HTERT RPE-1 (cell line): ENCODE measurements around the gene STKLD1.
"Not testable (repeated sequence)": the region's sequence is repeated elsewhere in the genome, so short reads cannot be mapped to it uniquely, and the experiment has no call there.

ENCODE experiments used
- in situ Hi-C: fragments of 300-500 bp; cut with MboI; formaldehyde crosslinking; loops from 4 replicates; pipeline ENCODE4 v1.14.3; 2020; ENCODE audit warnings: low sequenced_read_pairs

Gene STKLD1

DNA sequence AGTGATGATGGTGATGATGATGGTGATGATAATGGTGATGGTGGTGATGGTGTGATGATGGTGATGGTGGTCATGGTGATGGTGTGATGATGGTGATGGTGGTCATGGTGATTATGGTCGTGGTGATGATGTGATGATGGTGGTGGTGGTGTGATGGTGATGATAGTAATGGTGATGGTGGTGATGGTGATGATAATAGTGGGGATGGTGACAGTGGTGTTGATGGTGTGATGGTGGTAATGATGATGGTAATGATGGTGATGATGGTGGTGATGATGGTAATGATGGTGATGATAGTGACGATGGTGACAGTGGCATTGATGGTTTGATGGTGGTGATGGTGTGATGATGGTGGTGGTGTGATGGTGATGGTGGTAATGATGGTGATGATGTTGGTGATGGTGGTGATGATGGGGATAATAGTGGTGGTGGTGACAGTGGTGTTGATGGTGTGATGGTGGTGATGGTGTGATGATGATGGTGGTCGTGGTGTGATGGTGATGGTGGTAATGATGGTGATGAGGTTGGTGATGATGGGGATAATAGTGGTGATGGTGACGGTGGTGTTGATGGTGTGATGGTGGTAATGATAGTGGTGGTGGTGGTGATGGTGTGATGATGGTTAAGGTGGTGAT lies 6.5 kb downstream of the STKLD1 start:
- in situ Hi-C loops: no loop called here

DNA sequence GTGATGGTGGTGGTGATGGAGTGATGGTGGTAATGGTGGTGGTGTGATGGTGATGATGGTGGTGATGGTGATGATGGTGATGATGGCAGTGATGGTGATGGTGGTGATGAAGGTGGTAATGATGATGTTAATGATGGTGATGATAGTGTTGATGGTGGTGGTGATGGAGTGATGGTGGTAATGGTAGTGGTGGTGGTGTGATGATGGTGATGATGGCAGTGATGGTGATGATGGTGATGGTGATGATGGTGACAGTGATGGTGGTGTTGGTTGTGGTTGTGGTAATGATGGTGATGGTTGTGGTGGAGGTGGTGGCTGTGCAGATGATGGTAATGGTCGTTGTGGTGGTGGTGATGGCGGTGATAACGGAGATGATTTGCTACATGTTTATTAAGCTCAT lies 7.3 kb downstream of the STKLD1 start:
- in situ Hi-C loops: no loop called here

DNA sequence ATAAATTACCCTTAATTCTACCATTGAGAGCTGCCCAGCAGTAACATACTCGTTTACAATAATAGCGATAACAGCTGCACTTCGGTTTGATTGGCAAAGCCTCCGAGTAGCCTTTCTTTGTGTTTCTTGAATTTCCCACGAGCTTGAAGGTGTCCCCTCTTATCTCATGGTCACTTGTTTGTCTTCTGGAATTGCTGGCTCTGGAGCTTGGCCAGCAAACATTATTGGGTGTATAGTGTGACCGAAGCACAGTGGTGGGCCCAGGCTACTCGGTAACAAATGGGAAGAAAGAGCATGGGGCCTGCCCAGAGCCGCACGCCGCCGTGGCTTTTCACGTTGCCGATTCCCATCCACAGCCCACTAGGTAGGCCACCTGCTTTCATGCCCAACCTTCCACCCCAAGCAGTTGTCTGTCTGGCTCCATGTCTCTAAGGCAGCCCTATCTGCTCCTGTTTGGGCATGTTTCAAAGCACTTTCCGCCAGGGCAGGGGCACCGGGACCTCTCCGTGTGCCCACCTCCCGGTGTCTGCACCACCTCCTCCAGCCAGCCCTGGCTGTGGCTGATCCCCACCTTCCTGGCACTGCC lies 8.7 kb downstream of the STKLD1 start:
- in situ Hi-C loops: no loop called here

DNA sequence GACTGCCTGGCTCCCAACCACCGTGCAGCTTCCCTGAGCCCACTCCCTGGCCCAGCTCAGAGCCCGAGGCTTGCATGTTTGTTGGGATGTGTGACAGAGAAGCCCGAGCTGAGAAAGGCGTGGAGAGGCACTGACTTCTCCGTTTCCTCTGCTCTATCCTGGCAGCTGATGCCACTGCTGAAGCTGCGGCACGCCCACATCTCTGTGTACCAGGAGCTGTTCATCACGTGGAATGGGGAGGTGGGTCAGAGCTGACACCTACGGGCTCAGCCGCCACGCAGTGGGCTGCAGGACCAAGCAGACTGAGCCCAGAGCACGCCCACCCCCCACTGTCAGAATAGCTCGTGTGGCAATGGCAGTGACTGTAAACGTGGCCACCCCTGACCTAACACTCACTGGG lies 9.3 kb downstream of the STKLD1 start:
- in situ Hi-C loops: no loop called here

DNA sequence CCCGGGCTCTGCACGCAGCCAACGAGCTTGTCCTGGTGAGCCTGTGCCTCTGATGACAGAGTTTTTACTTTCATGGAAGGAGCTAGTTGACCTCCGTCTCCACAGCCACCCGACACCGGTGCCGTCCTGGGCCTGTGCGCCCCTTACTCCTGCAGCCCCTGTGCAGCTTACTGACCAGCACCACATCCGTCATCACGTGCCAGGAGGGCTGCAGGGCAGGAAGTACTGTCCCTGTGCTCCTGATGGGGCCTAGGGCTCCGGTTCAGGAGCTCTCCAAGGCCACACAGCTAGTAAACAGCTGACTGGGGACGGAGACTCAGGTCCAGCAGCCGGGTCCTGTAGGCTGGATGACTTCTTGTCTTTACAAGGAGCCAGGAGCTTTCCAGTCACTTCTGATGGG lies 10.2 kb downstream of the STKLD1 start:
- in situ Hi-C loops: no loop called here

DNA sequence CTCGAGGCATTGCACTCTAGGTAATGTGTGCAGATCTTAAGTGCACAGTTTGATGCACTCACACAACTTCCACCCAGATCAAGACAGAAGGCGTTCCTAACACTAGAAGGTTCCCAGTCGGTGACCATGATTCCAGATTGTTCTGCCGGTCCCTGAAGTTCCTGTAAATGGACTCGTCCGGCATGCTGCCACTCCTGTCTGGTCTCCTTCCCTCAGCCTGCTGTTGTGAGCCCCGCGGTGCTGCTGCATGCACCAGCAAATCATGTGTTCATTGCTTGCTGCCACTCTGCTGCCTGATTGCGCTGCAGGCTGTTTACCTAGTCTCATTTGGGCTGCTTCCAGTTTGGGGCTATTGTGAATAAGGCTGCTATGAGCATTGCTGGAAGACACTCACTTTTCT lies 11.5 kb downstream of the STKLD1 start:
- in situ Hi-C loops: no loop called here

DNA sequence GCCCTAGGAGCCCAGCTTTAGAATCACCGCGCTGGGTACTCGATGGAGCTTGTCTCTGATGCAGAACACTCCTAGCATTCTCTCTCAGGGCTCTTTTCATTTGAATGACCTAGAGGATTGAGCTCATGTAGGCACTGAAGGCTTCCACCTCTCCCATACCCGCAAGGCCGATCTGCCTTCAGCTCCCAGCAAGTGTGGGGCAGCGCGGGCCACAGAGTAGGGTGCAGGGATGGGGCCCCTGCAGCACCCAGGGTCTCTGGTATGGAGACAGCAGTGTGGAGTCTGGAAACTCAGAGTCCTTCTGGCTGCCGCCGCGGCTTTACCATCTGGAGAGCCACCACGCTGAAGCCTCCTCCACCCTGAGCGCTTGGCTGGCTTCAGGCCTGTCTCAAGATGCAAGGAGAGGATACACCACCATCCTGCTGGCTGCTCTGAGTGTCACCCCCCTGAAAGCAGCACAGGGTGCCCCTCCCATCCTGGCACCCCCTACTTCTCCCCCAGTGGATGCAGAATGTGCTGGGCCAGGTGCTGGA lies 12.9 kb downstream of the STKLD1 start:
- in situ Hi-C loops: no loop called here

DNA sequence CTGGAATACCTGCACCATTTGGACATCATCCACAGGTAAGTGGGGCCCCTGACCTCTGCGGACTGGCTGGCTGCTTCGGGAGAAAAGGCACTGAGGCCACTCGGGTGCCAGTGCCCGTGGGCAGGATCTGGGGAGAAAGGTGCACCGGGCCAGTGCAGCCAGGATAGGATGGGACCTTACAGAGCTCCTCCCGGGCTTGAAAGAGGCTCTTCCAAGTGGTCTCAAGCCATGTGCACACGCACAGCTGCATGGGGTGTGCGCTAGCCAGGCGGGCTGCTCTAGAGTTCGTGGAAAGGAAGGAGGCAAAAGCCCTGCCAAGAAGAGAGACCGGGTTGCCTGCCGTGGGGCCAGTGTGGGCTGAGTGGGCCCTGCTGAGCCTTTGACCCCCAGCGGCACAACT lies 13.4 kb downstream of the STKLD1 start:
- in situ Hi-C loops: no loop called here

DNA sequence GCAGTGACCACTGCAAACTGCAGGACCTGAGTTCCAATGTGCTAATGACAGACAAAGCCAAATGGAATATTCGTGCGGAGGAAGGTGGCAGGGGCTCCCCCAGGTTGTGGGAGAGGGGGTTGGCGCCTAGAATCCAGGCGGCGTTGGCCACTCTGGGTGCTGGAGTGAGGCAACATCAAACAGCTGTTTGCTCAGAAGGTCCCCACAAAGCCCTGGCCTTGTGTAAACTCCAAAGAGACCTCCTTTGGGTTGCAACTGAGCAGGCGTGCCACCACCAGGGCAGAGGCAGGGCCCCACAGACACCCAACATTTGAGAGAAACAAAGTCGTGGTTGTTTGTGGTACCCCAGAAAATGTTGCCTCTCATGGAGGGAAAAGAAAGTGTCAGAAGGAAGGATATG lies 14.5 kb downstream of the STKLD1 start:
- in situ Hi-C loops: no loop called here

DNA sequence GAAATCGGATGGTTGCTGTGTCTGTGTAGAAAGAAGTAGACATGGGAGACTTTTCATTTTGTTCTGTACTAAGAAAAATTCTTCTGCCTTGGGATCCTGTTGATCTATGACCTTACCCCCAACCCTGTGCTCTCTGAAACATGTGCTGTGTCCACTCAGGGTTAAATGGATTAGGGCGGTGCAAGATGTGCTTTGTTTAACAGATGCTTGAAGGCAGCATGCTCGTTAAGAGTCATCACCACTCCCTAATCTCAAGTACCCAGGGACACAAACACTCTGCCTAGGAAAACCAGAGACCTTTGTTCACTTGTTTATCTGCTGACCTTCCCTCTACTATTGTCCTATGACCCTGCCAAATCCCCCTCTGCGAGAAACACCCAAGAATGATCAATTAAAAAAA lies 15.3 kb downstream of the STKLD1 start:
- in situ Hi-C loops: not testable (repeated sequence)

DNA sequence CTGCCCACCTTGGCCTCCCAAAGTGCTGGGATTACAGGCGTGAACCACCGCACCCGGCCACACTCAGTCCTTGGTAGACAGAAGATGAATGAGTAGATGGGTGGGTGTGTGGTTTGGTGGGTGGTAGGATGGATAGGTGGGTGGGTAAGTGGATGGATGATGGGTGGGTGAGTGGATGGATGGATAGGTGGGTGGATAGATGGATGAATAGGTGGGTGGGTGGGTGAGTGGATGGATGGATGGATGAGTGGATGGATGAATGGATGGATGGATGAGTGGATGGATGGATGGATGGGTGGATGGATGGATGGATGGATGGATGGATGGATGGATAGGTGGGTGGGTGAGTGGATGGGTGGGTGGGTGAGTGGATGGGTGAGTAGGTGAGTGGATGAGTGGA lies 16.1 kb downstream of the STKLD1 start:
- in situ Hi-C loops: not testable (repeated sequence)

DNA sequence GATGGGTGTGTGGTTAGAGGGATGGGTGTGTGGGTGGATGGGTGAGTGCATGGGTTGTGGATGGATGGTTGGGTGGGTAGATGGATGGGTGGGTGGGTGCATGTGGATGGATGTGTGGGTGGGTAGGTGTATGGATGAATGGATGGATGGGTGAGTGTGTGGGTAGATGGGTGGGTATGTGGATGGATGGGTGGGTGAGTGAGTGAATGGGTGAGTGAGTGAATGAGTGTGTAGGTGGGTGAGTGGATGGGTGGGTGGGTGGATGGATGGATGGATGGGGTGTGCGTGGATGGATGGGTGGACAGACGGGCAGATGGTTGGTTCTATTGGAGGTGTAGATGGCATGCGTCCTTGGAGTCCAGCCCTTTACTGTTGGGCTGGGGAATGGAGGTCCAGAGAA lies 17.2 kb downstream of the STKLD1 start:
- in situ Hi-C loops: no loop called here

DNA sequence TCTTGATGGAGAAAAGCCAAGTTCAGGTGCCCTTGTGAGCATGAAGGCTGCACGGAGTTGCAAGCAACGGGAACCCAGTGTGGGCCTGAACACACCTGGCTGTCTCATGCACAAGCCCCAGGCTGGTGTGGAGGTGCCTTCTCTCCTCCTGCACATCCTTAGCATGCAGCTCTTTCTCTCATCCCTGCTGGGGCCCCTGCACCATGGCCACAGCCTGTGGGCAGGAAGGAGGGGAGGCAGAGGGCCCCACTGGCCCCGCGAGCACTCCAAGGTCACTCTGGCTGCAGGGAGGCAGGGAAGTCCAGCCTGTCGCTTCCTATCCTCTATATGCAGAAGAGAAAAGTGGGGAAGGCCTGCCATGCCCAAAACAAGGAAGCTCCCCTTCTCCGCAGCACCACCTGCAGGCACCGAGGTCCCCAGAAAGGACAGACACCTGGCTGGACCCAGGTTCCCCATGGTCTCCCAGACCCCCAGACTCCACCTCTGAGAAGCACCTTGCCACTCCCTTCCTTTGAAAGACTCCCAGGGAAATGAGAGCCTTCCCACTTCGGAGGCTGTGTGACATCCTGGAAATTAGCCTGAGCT lies 18.6 kb downstream of the STKLD1 start:
- in situ Hi-C loops: no loop called here

DNA sequence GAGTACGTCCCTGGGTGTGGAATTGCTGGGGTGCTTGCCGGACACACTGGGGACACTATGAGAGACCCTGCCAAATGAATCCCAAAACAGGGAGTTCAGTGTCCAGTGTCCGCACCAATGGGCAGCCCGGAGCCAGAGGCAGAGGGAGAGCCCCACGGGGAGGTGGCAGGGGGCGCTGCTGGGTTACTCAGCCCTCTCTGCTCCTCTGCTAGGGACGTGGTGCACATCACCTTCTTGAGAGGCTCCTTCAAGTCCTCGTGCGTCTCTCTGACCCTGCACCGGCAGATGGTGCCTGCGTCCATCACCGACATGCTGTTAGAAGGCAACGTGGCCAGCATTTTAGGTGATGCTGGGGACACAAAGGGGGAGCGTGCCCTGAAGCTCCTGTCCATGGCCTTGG lies 20.8 kb downstream of the STKLD1 start:
- in situ Hi-C loops: no loop called here

DNA sequence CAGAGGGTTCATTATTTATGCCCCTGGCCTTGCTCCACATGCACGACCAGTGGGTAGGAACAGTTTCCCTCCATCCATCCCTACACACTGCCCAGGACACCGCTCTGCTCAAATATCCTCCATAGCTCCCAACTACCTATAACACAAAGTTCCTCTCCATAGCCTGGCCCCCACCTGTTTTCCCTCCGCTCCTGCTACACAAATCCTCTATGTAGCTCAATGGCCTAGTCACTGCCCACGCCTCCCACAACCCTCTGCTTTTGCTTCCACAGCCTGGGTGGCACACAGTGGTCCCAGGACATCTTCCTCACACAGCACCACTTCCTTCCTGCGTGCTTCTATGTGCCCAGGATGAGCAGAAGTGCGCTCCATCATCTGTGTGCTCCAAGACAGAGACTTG lies 21.2 kb downstream of the STKLD1 start:
- in situ Hi-C loops: no loop called here

DNA sequence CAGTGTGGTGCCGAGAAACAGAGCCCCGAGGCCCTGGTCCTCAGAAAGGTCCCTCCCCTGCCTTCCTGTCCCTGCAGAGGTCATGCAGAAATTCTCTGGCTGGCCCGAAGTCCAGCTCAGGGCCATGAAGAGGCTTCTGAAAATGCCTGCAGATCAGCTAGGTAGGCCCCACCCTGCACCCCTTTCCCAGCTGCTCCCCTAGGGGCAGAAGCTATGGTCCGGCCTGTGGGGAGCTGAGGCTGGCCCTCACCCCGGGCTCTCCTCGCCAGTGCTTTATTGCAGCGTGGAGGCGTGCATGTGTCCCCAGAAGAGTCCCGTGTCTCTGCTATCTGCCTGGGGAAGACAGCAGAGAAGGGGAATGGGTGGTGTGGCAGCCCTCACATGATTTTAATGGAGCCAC lies 21.7 kb downstream of the STKLD1 start:
- in situ Hi-C loops: no loop called here

DNA sequence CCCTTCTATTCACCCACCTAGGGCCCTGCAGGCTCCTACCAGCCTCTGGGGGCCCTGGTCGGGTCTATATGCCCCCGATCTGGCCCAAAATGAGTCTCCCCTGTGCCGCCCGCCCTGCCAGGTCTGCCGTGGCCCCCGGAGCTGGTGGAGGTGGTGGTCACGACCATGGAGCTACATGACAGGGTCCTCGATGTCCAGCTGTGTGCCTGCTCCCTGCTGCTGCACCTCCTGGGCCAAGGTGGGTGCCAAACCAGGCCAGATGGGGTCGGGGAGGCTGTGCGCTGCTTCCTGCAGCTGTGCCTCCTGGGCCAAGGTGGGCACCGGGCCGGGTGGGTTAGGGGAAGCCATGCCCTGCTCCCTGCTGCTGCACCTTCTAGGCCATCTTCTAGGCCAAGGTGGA lies 24.1 kb downstream of the STKLD1 start:
- in situ Hi-C loops: no loop called here

DNA sequence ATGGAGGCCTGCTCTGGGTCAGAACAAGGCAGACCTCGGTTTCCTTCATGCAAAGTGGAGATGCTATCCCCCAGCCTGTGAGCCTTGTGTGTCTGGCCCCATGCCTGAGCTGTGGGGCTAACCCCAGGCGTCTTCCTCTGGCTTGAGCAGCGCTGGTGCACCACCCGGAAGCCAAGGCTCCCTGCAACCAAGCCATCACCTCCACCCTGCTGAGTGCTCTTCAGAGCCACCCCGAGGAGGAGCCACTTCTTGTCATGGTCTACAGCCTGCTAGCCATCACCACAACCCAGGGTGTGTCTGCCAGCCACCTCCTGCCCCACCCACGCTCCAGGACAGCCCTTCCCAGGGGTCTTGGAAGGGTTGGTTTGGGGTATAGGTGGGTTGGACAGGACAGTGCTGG lies 25.4 kb downstream of the STKLD1 start:
- in situ Hi-C loops: no loop called here

DNA sequence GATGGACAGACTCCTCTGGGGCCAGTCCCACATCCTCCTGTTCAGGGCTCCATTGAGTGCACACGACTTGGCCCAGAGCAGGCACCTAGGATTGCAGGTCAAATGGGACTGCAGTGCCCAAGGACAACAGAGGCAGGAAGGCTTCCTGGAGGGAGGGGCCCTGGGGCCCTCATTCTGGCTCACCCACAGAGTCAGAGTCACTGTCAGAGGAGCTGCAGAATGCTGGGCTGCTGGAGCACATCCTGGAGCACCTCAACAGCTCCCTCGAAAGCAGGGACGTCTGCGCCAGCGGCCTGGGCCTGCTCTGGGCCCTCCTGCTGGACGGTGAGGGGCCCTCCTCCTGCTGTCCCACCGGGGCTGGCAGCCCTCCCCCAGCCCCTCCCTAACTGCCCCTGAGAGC lies 26.5 kb downstream of the STKLD1 start:
- in situ Hi-C loops: no loop called here

DNA sequence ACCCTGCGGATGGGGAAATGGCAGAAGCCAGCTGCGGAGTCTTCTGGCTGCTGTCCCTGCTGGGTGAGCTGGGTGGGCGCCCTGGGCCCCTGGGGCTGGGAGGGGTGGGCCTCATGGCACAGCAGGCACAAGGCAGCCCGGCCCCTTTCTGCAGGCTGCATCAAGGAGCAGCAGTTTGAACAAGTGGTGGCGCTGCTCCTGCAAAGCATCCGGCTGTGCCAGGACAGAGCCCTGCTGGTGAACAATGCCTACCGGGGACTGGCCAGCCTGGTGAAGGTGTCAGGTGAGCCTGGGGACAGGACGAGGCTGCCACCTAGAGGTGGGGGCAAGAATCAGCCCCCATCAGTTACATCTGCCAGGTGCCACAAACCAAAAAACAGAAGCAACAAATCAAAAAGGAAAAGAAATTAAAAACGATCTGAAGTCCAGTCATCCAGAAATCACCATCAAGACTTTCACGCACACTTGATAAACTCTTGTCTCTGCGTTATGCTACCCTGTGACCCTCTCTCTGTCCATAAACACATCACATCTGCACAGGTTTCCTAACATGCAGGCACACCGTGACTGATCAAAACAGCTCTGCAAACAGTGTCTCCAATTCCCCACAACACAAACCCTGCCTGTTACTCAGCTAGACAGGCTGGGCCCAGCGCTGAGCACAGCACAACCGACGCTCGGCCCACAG lies 27.7 kb downstream of the STKLD1 start:
- in situ Hi-C loops: no loop called here

DNA sequence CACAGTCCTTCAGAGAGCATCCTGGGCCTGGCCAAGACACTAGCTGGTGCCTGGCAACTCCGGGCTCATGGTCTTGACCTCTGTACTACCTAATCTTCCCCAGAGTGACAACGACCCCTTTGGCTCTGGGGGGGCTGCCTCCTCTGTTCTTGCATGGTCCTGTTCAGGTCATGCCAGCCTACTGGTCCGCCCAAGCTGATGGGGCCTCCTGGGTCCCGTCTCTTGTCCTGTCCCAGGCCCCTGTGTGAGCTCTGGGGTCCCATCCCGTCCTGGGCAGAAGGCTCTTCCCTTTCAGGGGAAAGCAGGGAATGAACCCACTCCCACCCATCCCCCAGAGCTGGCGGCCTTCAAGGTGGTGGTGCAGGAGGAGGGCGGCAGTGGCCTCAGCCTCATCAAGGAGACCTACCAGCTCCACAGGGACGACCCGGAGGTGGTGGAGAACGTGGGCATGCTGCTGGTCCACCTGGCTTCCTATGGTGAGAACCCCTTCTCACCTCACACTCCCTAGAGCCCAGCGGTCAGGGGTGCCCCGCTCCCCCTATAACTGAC lies 28.4 kb downstream of the STKLD1 start:
- in situ Hi-C loops: no loop called here
